Nephron progenitor cell (in vitro differentiated cells): Measurements from ENCODE around the gene NCOA1.

Experiments used
- DNase-seq: peaks from one replicate; pipeline ENCODE4 v3.0.0; 2021
- H3K27ac Mint-ChIP-seq: 2 replicates; pipeline ENCODE4 v1.8.0; 2021; ENCODE audit warnings: mild to moderate bottlenecking, moderate library complexity, mixed read lengths
- H3K27me3 Mint-ChIP-seq: 2 replicates; pipeline ENCODE4 v1.8.0; 2021; ENCODE audit warnings: mild to moderate bottlenecking, low read depth, mixed read lengths; ENCODE audit not compliant: poor library complexity
- H3K36me3 Mint-ChIP-seq: 2 replicates; pipeline ENCODE4 v1.8.0; 2021; ENCODE audit warnings: low read depth, mixed read lengths
- H3K4me1 Mint-ChIP-seq: 2 replicates; pipeline ENCODE4 v1.8.0; 2021; ENCODE audit warnings: mixed read lengths
- H3K4me3 Mint-ChIP-seq: 2 replicates; pipeline ENCODE4 v1.8.0; 2021; ENCODE audit warnings: mild to moderate bottlenecking, moderate library complexity, mixed read lengths
- H3K9me3 Mint-ChIP-seq: 2 replicates; pipeline ENCODE4 v1.8.0; 2021; ENCODE audit warnings: mild to moderate bottlenecking, moderate library complexity, mixed read lengths
- CTCF ChIP-seq: fragments of 200-600 bp; sonication (generic); IDR thresholded peaks from 2 replicates; pipeline ENCODE4 v1.5.0; 2021; ENCODE audit warnings: antibody characterized with exemption

The NCOA1 gene

GRCh38 chr2:24490690-24491541 is at the start of gene NCOA1:
TSS of gene NCOA1 (plus strand) at chr2:24491254. CDS start at chr2:24658678, 167,424 bp downstream.
- no peaks in the 10 kb centered on the region for H3K9me3 Mint-ChIP-seq
- H3K4me3 Mint-ChIP-seq, result peak within 1 kb of the TSS; percentile 85
- H3K4me1 Mint-ChIP-seq, result peaks cover 48% of the 10 kb centered on the region
- TF ChIP-seq CTCF, result no peak
- H3K36me3 Mint-ChIP-seq, result no peaks in the 10 kb centered on the region
- H3K27me3 Mint-ChIP-seq, result peaks cover 37% of the 10 kb centered on the region
- H3K27ac Mint-ChIP-seq, result peak within 1 kb of the TSS; percentile 3
- peak; percentile 85 for DNase-seq

GRCh38 chr2:24448797-24449196 is 42.3 kb upstream of the NCOA1 start:
- Mint-ChIP-seq H3K36me3 (no peaks in the 10 kb centered on the region), H3K9me3 (peaks cover 59% of the 10 kb centered on the region), H3K4me1 (no peaks in the 10 kb centered on the region), H3K27ac (no peak overlapping the region), H3K4me3 (no peak overlapping the region), H3K27me3 (no peaks in the 10 kb centered on the region)
- no peak for DNase-seq
- TF ChIP-seq CTCF, result no peak

GRCh38 chr2:24449344-24449743 is 41.7 kb upstream of the NCOA1 start:
- no peak overlapping the region for H3K27ac Mint-ChIP-seq
- no peak for TF ChIP-seq CTCF
- peaks cover 2% of the 10 kb centered on the region for H3K4me1 Mint-ChIP-seq
- no peaks in the 10 kb centered on the region for H3K36me3 Mint-ChIP-seq
- DNase-seq, result no peak
- peaks cover 57% of the 10 kb centered on the region for H3K9me3 Mint-ChIP-seq
- H3K27me3 Mint-ChIP-seq, result no peaks in the 10 kb centered on the region
- H3K4me3 Mint-ChIP-seq, result no peak overlapping the region

- Mint-ChIP-seq H3K27ac (no peak overlapping the region), H3K27me3 (peaks cover 5% of the 10 kb centered on the region), H3K4me3 (no peak overlapping the region), H3K4me1 (peaks cover 6% of the 10 kb centered on the region), H3K36me3 (no peaks in the 10 kb centered on the region), H3K9me3 (peaks cover 36% of the 10 kb centered on the region)
- no peak for TF ChIP-seq CTCF
- no peak for DNase-seq
Measured at GRCh38 chr2:24451805-24452501, 39.1 kb upstream of the NCOA1 start.

- peaks cover 34% of the 10 kb centered on the region for H3K9me3 Mint-ChIP-seq
- H3K4me1 Mint-ChIP-seq, result peaks cover 6% of the 10 kb centered on the region
- no peak for TF ChIP-seq CTCF
- H3K4me3 Mint-ChIP-seq, result no peak overlapping the region
- no peaks in the 10 kb centered on the region for H3K36me3 Mint-ChIP-seq
- DNase-seq, result no peak
- H3K27me3 Mint-ChIP-seq, result peaks cover 5% of the 10 kb centered on the region
- no peak overlapping the region for H3K27ac Mint-ChIP-seq
Measured at GRCh38 chr2:24452502-24452885, 38.6 kb upstream of the NCOA1 start.
